Ishikawa (cell line): Measurements from ENCODE around the gene XXYLT1.

Experiments used
- CEBPB ChIP-seq: IDR thresholded peaks from 2 replicates; pipeline ENCODE4 v1.6.1; 2012
- EGR1 ChIP-seq: IDR thresholded peaks from 2 replicates; pipeline ENCODE4 v1.6.1; 2012
- EP300 ChIP-seq: IDR thresholded peaks from 2 replicates; pipeline ENCODE4 v1.6.1; 2012; ENCODE audit warnings: borderline replicate concordance
- NFIC ChIP-seq: IDR thresholded peaks from 2 replicates; pipeline ENCODE4 v1.6.1; 2012
- RAD21 ChIP-seq: IDR thresholded peaks from 2 replicates; pipeline ENCODE4 v1.6.1; 2012; ENCODE audit warnings: low read depth
- TAF1 ChIP-seq: IDR thresholded peaks from 2 replicates; pipeline ENCODE4 v1.6.1; 2012; ENCODE audit warnings: low read depth, mild to moderate bottlenecking
- TCF12 ChIP-seq: IDR thresholded peaks from 2 replicates; pipeline ENCODE4 v1.6.1; 2012; ENCODE audit warnings: low read depth
- TEAD4 ChIP-seq: IDR thresholded peaks from 2 replicates; pipeline ENCODE4 v1.6.1; 2012
- YY1 ChIP-seq: IDR thresholded peaks from 2 replicates; pipeline ENCODE4 v1.6.1; 2012; ENCODE audit warnings: low read depth
- ZBTB7A ChIP-seq: IDR thresholded peaks from 2 replicates; pipeline ENCODE4 v1.6.1; 2012; ENCODE audit warnings: low read depth
- TF ChIP-seq, protein P1 (sequence below): IDR thresholded peaks from 2 replicates; pipeline ENCODE4 v1.6.1; 2012
- TF ChIP-seq, protein P2 (sequence below): IDR thresholded peaks from 2 replicates; pipeline ENCODE4 v1.6.1; 2012
- TF ChIP-seq, protein P3 (sequence below): IDR thresholded peaks from 2 replicates; pipeline ENCODE4 v1.6.1; 2012; ENCODE audit warnings: low read depth, mild to moderate bottlenecking

DNA sequence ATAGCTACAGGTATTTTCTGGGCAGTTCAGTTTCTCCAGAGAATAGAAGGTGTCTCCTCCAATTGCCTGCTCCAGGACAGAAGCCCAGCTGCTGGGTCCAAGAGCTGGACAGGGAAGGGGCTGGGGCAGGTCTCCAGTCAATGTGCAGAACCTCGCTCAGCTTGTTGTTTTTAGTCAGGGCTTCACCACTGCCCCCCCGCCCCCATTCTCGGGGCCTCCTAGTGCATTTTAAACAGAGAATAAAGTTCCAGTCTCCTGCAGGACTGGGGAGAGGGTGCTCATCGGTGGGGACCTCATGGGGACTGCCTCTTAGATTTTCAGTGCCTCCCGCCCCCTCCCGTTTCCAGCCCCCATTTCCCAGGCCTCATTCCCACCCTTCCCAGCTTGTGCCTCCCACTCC is 216.6 kb downstream of the XXYLT1 start:
- TF ChIP-seq NFIC (no peak), TCF12 (no peak), EP300 (no peak), YY1 (no peak), ZBTB7A (no peak), EGR1 (no peak), TEAD4 (no peak), TAF1 (no peak), RAD21 (no peak), CEBPB (no peak)
- TF ChIP-seq, protein P1, sequence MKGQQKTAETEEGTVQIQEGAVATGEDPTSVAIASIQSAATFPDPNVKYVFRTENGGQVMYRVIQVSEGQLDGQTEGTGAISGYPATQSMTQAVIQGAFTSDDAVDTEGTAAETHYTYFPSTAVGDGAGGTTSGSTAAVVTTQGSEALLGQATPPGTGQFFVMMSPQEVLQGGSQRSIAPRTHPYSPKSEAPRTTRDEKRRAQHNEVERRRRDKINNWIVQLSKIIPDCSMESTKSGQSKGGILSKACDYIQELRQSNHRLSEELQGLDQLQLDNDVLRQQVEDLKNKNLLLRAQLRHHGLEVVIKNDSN: no peak
- TF ChIP-seq, protein P2, sequence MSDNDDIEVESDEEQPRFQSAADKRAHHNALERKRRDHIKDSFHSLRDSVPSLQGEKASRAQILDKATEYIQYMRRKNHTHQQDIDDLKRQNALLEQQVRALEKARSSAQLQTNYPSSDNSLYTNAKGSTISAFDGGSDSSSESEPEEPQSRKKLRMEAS: no peak
- TF ChIP-seq, protein P3, sequence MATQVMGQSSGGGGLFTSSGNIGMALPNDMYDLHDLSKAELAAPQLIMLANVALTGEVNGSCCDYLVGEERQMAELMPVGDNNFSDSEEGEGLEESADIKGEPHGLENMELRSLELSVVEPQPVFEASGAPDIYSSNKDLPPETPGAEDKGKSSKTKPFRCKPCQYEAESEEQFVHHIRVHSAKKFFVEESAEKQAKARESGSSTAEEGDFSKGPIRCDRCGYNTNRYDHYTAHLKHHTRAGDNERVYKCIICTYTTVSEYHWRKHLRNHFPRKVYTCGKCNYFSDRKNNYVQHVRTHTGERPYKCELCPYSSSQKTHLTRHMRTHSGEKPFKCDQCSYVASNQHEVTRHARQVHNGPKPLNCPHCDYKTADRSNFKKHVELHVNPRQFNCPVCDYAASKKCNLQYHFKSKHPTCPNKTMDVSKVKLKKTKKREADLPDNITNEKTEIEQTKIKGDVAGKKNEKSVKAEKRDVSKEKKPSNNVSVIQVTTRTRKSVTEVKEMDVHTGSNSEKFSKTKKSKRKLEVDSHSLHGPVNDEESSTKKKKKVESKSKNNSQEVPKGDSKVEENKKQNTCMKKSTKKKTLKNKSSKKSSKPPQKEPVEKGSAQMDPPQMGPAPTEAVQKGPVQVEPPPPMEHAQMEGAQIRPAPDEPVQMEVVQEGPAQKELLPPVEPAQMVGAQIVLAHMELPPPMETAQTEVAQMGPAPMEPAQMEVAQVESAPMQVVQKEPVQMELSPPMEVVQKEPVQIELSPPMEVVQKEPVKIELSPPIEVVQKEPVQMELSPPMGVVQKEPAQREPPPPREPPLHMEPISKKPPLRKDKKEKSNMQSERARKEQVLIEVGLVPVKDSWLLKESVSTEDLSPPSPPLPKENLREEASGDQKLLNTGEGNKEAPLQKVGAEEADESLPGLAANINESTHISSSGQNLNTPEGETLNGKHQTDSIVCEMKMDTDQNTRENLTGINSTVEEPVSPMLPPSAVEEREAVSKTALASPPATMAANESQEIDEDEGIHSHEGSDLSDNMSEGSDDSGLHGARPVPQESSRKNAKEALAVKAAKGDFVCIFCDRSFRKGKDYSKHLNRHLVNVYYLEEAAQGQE: no peak
